GM23338 (cell line): ENCODE measurements around the gene TUB.
A peak's percentile ranks its signal among the peaks of the same experiment; 100 is the strongest.

Experiments used
- CREB1 ChIP-seq: fragments of 250-450 bp; sonication (Bioruptor Pico); IDR thresholded peaks from 2 replicates; pipeline ENCODE4 v1.5.0; 2020; ENCODE audit warnings: low read depth, mild to moderate bottlenecking, moderate library complexity
- CTCF ChIP-seq, 2 experiments: fragments of 200-600 bp in 1 of 2; sonication (generic) in 1 of 2; conservative IDR thresholded peaks; 2 replicates each; pipeline versions ENCODE4 v1.5.1 to v1.6.1; 2016 to 2017; ENCODE audit warnings: antibody characterized with exemption in 2 of 2, low read depth in 2 of 2, mild to moderate bottlenecking in 2 of 2, moderate library complexity in 1 of 2
- EZH2 ChIP-seq: fragments of 200-600 bp; sonication (generic); IDR thresholded peaks from one replicate; pipeline ENCODE4 v1.8.0; 2017; ENCODE audit warnings: antibody characterized with exemption, mild to moderate bottlenecking, low read depth; ENCODE audit not compliant: unreplicated experiment
- EZH2phosphoT487 ChIP-seq: fragments of 200-600 bp; sonication (generic); IDR thresholded peaks from one replicate; pipeline ENCODE4 v1.8.1; 2018; ENCODE audit warnings: antibody characterized with exemption; ENCODE audit not compliant: unreplicated experiment
- JUNB ChIP-seq: IDR thresholded peaks from one replicate; pipeline ENCODE4 v1.6.1; 2016; ENCODE audit warnings: antibody characterized with exemption; ENCODE audit not compliant: unreplicated experiment
- NANOG ChIP-seq: IDR thresholded peaks from 2 replicates; pipeline ENCODE4 v1.6.1; 2016; ENCODE audit warnings: antibody characterized with exemption, borderline replicate concordance
- POLR2AphosphoS5 ChIP-seq: IDR thresholded peaks from 2 replicates; pipeline ENCODE4 v1.6.1; 2016; ENCODE audit warnings: antibody characterized with exemption, low read depth
- STAT1 ChIP-seq: IDR thresholded peaks from one replicate; pipeline ENCODE4 v1.6.1; 2016; ENCODE audit warnings: antibody characterized with exemption; ENCODE audit not compliant: unreplicated experiment
- ZNF331 ChIP-seq: fragments of 250-450 bp; sonication (Bioruptor Pico); IDR thresholded peaks from 2 replicates; pipeline ENCODE4 v1.5.0; 2020; ENCODE audit warnings: low read depth, mild to moderate bottlenecking, moderate library complexity
- TF ChIP-seq, protein P1 (sequence below): fragments of 250-450 bp; sonication (Bioruptor Pico); IDR thresholded peaks from 2 replicates; pipeline ENCODE4 v1.5.0; 2020; ENCODE audit warnings: mild to moderate bottlenecking, moderate library complexity
- TF ChIP-seq, protein P2 (sequence below): IDR thresholded peaks from one replicate; pipeline ENCODE4 v1.6.1; 2018; ENCODE audit warnings: antibody characterized with exemption; ENCODE audit not compliant: unreplicated experiment
- TF ChIP-seq, protein P3 (sequence below): IDR thresholded peaks from 2 replicates; pipeline ENCODE4 v1.6.1; 2016; ENCODE audit warnings: antibody characterized with exemption

DNA sequence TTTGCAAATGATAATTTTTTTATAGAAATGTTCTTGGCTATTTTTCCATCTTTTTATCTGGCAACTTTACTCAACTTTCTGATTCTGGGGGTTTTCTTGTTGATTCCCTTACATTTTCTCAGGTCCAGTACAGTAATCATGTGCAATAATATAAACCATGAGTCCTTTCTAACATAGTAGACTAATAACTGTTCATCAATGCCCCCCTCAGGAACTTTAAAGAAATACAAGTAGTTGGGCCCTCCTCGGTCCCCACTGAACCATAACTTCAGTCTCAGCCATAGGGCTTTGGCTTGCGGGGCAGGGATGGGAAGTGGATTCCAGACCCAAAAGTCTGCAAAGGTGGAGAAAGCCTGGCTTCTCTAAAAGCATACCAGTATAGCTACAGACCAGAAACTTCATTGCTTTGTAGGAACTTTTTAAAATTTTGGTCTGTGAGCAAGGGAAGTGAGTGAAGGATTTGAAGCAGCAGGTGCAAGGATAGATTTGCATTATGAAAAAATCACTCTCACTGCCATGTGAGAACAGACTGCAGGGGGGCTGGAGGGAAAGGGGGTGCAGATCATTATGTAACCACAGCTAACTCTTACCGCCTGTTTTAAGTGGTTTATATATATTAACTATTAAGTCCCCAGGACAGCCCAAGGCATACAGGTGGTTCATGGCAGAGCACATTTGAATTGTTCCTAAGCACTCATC, 10.4 kb upstream of the TUB start:
- peak; percentile 43 to 52 for TF ChIP-seq CTCF (conservative IDR thresholded peaks at IDR 0.05; ENCODE audit: low read depth in 2 of 2)
- TF ChIP-seq, protein P1, sequence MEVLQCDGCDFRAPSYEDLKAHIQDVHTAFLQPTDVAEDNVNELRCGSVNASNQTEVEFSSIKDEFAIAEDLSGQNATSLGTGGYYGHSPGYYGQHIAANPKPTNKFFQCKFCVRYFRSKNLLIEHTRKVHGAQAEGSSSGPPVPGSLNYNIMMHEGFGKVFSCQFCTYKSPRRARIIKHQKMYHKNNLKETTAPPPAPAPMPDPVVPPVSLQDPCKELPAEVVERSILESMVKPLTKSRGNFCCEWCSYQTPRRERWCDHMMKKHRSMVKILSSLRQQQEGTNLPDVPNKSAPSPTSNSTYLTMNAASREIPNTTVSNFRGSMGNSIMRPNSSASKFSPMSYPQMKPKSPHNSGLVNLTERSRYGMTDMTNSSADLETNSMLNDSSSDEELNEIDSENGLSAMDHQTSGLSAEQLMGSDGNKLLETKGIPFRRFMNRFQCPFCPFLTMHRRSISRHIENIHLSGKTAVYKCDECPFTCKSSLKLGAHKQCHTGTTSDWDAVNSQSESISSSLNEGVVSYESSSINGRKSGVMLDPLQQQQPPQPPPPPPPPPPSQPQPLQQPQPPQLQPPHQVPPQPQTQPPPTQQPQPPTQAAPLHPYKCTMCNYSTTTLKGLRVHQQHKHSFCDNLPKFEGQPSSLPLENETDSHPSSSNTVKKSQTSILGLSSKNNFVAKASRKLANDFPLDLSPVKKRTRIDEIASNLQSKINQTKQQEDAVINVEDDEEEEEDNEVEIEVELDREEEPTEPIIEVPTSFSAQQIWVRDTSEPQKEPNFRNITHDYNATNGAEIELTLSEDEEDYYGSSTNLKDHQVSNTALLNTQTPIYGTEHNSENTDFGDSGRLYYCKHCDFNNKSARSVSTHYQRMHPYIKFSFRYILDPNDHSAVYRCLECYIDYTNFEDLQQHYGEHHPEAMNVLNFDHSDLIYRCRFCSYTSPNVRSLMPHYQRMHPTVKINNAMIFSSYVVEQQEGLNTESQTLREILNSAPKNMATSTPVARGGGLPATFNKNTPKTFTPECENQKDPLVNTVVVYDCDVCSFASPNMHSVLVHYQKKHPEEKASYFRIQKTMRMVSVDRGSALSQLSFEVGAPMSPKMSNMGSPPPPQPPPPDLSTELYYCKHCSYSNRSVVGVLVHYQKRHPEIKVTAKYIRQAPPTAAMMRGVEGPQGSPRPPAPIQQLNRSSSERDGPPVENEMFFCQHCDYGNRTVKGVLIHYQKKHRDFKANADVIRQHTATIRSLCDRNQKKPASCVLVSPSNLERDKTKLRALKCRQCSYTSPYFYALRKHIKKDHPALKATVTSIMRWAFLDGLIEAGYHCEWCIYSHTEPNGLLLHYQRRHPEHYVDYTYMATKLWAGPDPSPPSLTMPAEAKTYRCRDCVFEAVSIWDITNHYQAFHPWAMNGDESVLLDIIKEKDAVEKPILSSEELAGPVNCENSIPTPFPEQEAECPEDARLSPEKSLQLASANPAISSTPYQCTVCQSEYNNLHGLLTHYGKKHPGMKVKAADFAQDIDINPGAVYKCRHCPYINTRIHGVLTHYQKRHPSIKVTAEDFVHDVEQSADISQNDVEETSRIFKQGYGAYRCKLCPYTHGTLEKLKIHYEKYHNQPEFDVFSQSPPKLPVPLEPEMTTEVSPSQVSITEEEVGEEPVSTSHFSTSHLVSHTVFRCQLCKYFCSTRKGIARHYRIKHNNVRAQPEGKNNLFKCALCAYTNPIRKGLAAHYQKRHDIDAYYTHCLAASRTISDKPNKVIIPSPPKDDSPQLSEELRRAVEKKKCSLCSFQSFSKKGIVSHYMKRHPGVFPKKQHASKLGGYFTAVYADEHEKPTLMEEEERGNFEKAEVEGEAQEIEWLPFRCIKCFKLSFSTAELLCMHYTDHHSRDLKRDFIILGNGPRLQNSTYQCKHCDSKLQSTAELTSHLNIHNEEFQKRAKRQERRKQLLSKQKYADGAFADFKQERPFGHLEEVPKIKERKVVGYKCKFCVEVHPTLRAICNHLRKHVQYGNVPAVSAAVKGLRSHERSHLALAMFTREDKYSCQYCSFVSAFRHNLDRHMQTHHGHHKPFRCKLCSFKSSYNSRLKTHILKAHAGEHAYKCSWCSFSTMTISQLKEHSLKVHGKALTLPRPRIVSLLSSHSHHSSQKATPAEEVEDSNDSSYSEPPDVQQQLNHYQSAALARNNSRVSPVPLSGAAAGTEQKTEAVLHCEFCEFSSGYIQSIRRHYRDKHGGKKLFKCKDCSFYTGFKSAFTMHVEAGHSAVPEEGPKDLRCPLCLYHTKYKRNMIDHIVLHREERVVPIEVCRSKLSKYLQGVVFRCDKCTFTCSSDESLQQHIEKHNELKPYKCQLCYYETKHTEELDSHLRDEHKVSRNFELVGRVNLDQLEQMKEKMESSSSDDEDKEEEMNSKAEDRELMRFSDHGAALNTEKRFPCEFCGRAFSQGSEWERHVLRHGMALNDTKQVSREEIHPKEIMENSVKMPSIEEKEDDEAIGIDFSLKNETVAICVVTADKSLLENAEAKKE (CRISPR knock-in tag), result no peak
- TF ChIP-seq, protein P2, sequence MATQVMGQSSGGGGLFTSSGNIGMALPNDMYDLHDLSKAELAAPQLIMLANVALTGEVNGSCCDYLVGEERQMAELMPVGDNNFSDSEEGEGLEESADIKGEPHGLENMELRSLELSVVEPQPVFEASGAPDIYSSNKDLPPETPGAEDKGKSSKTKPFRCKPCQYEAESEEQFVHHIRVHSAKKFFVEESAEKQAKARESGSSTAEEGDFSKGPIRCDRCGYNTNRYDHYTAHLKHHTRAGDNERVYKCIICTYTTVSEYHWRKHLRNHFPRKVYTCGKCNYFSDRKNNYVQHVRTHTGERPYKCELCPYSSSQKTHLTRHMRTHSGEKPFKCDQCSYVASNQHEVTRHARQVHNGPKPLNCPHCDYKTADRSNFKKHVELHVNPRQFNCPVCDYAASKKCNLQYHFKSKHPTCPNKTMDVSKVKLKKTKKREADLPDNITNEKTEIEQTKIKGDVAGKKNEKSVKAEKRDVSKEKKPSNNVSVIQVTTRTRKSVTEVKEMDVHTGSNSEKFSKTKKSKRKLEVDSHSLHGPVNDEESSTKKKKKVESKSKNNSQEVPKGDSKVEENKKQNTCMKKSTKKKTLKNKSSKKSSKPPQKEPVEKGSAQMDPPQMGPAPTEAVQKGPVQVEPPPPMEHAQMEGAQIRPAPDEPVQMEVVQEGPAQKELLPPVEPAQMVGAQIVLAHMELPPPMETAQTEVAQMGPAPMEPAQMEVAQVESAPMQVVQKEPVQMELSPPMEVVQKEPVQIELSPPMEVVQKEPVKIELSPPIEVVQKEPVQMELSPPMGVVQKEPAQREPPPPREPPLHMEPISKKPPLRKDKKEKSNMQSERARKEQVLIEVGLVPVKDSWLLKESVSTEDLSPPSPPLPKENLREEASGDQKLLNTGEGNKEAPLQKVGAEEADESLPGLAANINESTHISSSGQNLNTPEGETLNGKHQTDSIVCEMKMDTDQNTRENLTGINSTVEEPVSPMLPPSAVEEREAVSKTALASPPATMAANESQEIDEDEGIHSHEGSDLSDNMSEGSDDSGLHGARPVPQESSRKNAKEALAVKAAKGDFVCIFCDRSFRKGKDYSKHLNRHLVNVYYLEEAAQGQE, result no peak
- no peak for TF ChIP-seq POLR2AphosphoS5
- no peak for TF ChIP-seq EZH2
- TF ChIP-seq EZH2phosphoT487, result no peak
- TF ChIP-seq STAT1, result no peak
- no peak for TF ChIP-seq CREB1
- TF ChIP-seq NANOG, result no peak
- TF ChIP-seq JUNB, result no peak
- TF ChIP-seq, protein P3, sequence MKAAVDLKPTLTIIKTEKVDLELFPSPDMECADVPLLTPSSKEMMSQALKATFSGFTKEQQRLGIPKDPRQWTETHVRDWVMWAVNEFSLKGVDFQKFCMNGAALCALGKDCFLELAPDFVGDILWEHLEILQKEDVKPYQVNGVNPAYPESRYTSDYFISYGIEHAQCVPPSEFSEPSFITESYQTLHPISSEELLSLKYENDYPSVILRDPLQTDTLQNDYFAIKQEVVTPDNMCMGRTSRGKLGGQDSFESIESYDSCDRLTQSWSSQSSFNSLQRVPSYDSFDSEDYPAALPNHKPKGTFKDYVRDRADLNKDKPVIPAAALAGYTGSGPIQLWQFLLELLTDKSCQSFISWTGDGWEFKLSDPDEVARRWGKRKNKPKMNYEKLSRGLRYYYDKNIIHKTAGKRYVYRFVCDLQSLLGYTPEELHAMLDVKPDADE, result no peak
- no peak for TF ChIP-seq ZNF331 (CRISPR knock-in tag)
